SK-N-SH treated with all-trans-retinoic acid at 6 μM for 48 hours (cell line): ENCODE measurements around the gene RASGRF2.

Source experiments
- ATAC-seq: fragments of 200-7000 bp; cut with Tn5 transposase; 3 replicates; pipeline ENCODE4 v1.9.1; 2020; ENCODE audit warnings: mild to moderate bottlenecking, moderate library complexity
- ARNTL ChIP-seq: fragments of 450-650 bp; formaldehyde crosslinking; IDR thresholded peaks from 2 replicates; pipeline ENCODE4 v1.5.0; 2020; ENCODE audit warnings: low read depth, mild to moderate bottlenecking, moderate library complexity, borderline replicate concordance
- BACH2 ChIP-seq: fragments of 250-450 bp; sonication (Bioruptor Pico); IDR thresholded peaks from 2 replicates; pipeline ENCODE4 v1.9.0; 2021; ENCODE audit warnings: mild to moderate bottlenecking, borderline replicate concordance
- CSDC2 ChIP-seq: fragments of 250-450 bp; sonication (Bioruptor Pico); IDR thresholded peaks from 2 replicates; pipeline ENCODE4 v1.5.0; 2020; ENCODE audit warnings: mild to moderate bottlenecking, moderate library complexity
- ESRRG ChIP-seq: fragments of 250-450 bp; sonication (Bioruptor Pico); IDR thresholded peaks from 2 replicates; pipeline ENCODE4 v1.6.1; 2021; ENCODE audit warnings: mild to moderate bottlenecking
- GLIS3 ChIP-seq: fragments of 250-450 bp; sonication (Bioruptor Pico); IDR thresholded peaks from 2 replicates; pipeline ENCODE4 v1.5.0; 2020; ENCODE audit warnings: mild to moderate bottlenecking, moderate library complexity
- ISL1 ChIP-seq: fragments of 250-450 bp; sonication (Bioruptor Pico); IDR thresholded peaks from 2 replicates; pipeline ENCODE4 v2.1.2; 2022; ENCODE audit warnings: mild to moderate bottlenecking, moderate library complexity
- OSR1 ChIP-seq: fragments of 250-450 bp; sonication (Bioruptor Pico); IDR thresholded peaks from 2 replicates; pipeline ENCODE4 v1.8.0; 2022; ENCODE audit warnings: moderate library complexity, mild to moderate bottlenecking, inconsistent platforms
- PPARA ChIP-seq: fragments of 250-450 bp; sonication (Bioruptor Pico); IDR thresholded peaks from 2 replicates; pipeline ENCODE4 v1.5.0; 2020; ENCODE audit warnings: mild to moderate bottlenecking, borderline replicate concordance
- RARB ChIP-seq: fragments of 250-450 bp; sonication (Bioruptor Pico); IDR thresholded peaks from 2 replicates; pipeline ENCODE4 v1.8.0; 2021; ENCODE audit warnings: mild to moderate bottlenecking, moderate library complexity
- SNAI2 ChIP-seq: fragments of 250-450 bp; sonication (Bioruptor Pico); IDR thresholded peaks from 2 replicates; pipeline ENCODE4 v1.5.0; 2020; ENCODE audit warnings: mild to moderate bottlenecking, moderate library complexity
- TCF4 ChIP-seq: fragments of 250-450 bp; sonication (Bioruptor Pico); IDR thresholded peaks from 2 replicates; pipeline ENCODE4 v1.8.0; 2021; ENCODE audit warnings: mild to moderate bottlenecking, moderate library complexity, borderline replicate concordance
- TOX ChIP-seq: fragments of 250-450 bp; sonication (Bioruptor Pico); IDR thresholded peaks from 2 replicates; pipeline ENCODE4 v1.8.0; 2021; ENCODE audit warnings: mild to moderate bottlenecking, moderate library complexity, borderline replicate concordance
- ZC3H10 ChIP-seq: fragments of 250-450 bp; sonication (Bioruptor Pico); IDR thresholded peaks from 2 replicates; pipeline ENCODE4 v1.5.1; 2021; ENCODE audit warnings: mild to moderate bottlenecking, moderate library complexity
- ZFP3 ChIP-seq: fragments of 250-450 bp; sonication (Bioruptor Pico); IDR thresholded peaks from 2 replicates; pipeline ENCODE4 v1.5.0; 2020; ENCODE audit warnings: mild to moderate bottlenecking, moderate library complexity
- ZFP30 ChIP-seq: fragments of 450-650 bp; formaldehyde crosslinking; IDR thresholded peaks from 2 replicates; pipeline ENCODE4 v1.5.0; 2022; ENCODE audit warnings: mild to moderate bottlenecking, moderate library complexity
- ZNF565 ChIP-seq: fragments of 450-650 bp; formaldehyde crosslinking; conservative IDR thresholded peaks from 2 replicates; pipeline ENCODE4 v1.5.0; 2020; ENCODE audit warnings: low read depth, mild to moderate bottlenecking, moderate library complexity
- ZNF70 ChIP-seq: fragments of 450-650 bp; formaldehyde crosslinking; IDR thresholded peaks from 2 replicates; pipeline ENCODE4 v1.5.0; 2020; ENCODE audit warnings: mild to moderate bottlenecking, moderate library complexity
- ZNF8 ChIP-seq: fragments of 450-650 bp; formaldehyde crosslinking; IDR thresholded peaks from 2 replicates; pipeline ENCODE4 v1.5.0; 2020; ENCODE audit warnings: mild to moderate bottlenecking, moderate library complexity
- TF ChIP-seq, protein P1 (sequence below): fragments of 250-450 bp; sonication (Bioruptor Pico); IDR thresholded peaks from 2 replicates; pipeline ENCODE4 v1.5.0; 2020; ENCODE audit warnings: mild to moderate bottlenecking, moderate library complexity
- TF ChIP-seq, protein P2 (sequence below): fragments of 250-450 bp; sonication (Bioruptor Pico); IDR thresholded peaks from 2 replicates; pipeline ENCODE4 v1.5.1; 2020; ENCODE audit warnings: low read depth, mild to moderate bottlenecking, moderate library complexity
- TF ChIP-seq, protein P3 (sequence below): fragments of 250-450 bp; sonication (Bioruptor Pico); IDR thresholded peaks from 2 replicates; pipeline ENCODE4 v1.5.1; 2021; ENCODE audit warnings: mild to moderate bottlenecking, moderate library complexity
- TF ChIP-seq, protein P4 (sequence below): fragments of 250-450 bp; sonication (Bioruptor Pico); IDR thresholded peaks from 2 replicates; pipeline ENCODE4 v1.8.0; 2020; ENCODE audit warnings: mild to moderate bottlenecking, moderate library complexity, borderline replicate concordance
- TF ChIP-seq, protein P5 (sequence below): fragments of 250-450 bp; sonication (Bioruptor Pico); IDR thresholded peaks from 2 replicates; pipeline ENCODE4 v1.8.0; 2021; ENCODE audit warnings: low read depth, mild to moderate bottlenecking, moderate library complexity, borderline replicate concordance

RASGRF2 gene

DNA sequence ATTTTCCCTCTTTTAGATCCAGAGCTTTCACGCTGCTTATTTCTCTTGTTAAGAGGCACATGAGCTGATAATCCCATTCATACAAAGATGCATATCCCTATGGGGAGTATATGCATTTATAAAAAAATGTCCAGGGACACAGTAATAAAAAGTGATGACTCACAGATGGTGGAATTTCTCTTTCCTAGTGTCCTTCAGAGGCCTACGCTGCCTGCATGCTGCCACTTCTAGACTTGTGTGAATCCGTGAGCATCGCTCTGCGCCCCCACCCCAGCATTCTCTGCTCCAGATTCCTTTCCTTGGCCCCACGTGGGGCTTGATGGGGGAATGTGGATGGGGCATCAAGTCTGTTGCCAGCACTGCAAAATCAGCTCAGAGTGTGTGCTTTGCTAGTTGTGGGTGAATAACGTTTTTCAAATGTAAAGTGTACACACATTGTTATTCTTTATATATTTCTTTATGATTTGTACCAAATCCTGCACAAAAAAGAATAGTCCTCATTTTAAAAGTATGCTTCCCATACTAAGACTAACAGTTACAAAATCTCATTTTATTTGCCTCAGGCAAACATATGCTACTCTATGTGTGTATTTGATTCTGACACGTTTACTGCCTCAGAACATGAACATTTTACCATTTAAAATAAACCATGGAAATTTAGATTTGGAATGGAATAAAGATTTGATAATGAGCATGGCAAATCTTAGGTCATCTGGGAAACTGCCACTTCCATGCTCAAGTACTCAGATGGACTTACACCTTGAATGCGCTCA, 22.4 kb upstream of the RASGRF2 start:
- ATAC-seq, result 0 out of 3 replicates have a peak, but pooled peaks have one; percentile 24

DNA sequence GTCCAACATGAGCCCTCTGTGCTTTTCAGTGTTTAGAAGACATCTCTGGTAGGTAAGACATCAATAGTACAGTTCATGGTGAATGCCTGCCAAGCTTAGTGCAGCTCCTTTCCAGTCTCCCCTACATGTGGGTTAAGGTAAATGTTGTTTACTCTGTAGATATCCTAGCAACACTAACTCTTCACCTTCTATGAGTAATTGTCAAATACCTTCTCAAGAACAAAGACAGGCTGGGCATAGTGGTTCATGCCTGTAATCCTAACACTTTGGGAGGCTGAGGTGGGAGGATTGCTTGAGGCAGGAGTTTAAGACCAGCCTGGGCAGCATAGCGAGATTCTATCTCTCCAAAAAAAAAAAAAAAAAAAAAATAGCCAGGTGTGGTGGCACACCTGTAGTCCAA, 18.7 kb upstream of the RASGRF2 start:
- no peak for ATAC-seq
- TF ChIP-seq GLIS3 (CRISPR knock-in tag) (no peak), SNAI2 (CRISPR knock-in tag) (no peak), ZFP3 (CRISPR knock-in tag) (no peak), ZFP30 (CRISPR knock-in tag) (no peak), CSDC2 (no peak), OSR1 (CRISPR knock-in tag) (no peak), ZC3H10 (CRISPR knock-in tag) (no peak), ZNF70 (CRISPR knock-in tag) (no peak), ZNF565 (CRISPR knock-in tag) (no peak), TCF4 (CRISPR knock-in tag) (no peak), PPARA (no peak), BACH2 (no peak), ZNF8 (CRISPR knock-in tag) (no peak), ISL1 (no peak), TOX (CRISPR knock-in tag) (no peak), ESRRG (no peak)
- TF ChIP-seq, protein P1, sequence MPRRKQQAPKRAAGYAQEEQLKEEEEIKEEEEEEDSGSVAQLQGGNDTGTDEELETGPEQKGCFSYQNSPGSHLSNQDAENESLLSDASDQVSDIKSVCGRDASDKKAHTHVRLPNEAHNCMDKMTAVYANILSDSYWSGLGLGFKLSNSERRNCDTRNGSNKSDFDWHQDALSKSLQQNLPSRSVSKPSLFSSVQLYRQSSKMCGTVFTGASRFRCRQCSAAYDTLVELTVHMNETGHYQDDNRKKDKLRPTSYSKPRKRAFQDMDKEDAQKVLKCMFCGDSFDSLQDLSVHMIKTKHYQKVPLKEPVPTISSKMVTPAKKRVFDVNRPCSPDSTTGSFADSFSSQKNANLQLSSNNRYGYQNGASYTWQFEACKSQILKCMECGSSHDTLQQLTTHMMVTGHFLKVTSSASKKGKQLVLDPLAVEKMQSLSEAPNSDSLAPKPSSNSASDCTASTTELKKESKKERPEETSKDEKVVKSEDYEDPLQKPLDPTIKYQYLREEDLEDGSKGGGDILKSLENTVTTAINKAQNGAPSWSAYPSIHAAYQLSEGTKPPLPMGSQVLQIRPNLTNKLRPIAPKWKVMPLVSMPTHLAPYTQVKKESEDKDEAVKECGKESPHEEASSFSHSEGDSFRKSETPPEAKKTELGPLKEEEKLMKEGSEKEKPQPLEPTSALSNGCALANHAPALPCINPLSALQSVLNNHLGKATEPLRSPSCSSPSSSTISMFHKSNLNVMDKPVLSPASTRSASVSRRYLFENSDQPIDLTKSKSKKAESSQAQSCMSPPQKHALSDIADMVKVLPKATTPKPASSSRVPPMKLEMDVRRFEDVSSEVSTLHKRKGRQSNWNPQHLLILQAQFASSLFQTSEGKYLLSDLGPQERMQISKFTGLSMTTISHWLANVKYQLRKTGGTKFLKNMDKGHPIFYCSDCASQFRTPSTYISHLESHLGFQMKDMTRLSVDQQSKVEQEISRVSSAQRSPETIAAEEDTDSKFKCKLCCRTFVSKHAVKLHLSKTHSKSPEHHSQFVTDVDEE (CRISPR knock-in tag), result no peak
- TF ChIP-seq, protein P2, sequence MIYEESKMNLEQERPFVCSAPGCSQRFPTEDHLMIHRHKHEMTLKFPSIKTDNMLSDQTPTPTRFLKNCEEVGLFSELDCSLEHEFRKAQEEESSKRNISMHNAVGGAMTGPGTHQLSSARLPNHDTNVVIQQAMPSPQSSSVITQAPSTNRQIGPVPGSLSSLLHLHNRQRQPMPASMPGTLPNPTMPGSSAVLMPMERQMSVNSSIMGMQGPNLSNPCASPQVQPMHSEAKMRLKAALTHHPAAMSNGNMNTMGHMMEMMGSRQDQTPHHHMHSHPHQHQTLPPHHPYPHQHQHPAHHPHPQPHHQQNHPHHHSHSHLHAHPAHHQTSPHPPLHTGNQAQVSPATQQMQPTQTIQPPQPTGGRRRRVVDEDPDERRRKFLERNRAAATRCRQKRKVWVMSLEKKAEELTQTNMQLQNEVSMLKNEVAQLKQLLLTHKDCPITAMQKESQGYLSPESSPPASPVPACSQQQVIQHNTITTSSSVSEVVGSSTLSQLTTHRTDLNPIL (CRISPR knock-in tag), result no peak
- TF ChIP-seq, protein P3, sequence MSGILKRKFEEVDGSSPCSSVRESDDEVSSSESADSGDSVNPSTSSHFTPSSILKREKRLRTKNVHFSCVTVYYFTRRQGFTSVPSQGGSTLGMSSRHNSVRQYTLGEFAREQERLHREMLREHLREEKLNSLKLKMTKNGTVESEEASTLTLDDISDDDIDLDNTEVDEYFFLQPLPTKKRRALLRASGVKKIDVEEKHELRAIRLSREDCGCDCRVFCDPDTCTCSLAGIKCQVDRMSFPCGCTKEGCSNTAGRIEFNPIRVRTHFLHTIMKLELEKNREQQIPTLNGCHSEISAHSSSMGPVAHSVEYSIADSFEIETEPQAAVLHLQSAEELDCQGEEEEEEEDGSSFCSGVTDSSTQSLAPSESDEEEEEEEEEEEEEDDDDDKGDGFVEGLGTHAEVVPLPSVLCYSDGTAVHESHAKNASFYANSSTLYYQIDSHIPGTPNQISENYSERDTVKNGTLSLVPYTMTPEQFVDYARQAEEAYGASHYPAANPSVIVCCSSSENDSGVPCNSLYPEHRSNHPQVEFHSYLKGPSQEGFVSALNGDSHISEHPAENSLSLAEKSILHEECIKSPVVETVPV (CRISPR knock-in tag), result no peak

More for the DNA sequence above, 22.4 kb upstream of the RASGRF2 start:
- TF ChIP-seq, protein P2 (CRISPR knock-in tag), result no peak
- TF ChIP-seq SNAI2 (CRISPR knock-in tag) (no peak), ZNF565 (CRISPR knock-in tag) (no peak), RARB (no peak), CSDC2 (no peak)

DNA sequence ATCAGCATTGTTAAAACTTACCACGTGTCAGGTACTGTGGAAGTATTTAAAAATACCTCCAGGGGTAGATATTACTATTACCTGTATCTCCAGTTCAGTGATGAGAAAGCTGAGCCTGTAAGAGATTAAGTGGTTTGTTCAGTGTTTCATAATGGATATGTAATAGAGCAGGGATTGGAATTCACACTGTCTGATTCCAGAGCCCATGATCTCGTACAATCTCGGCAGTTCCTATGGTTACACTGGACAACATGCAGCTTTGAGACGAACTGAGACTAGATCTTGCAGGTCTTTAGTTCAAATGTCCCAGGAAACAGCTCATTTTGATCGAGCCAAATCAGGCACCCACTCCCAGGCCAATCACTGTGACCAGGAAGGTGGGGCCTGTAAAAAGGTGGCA, 8.8 kb upstream of the RASGRF2 start:
- ATAC-seq, result no peak
- TF ChIP-seq ZFP30 (CRISPR knock-in tag), result no peak
- TF ChIP-seq GLIS3 (CRISPR knock-in tag), result no peak
- TF ChIP-seq, protein P4, sequence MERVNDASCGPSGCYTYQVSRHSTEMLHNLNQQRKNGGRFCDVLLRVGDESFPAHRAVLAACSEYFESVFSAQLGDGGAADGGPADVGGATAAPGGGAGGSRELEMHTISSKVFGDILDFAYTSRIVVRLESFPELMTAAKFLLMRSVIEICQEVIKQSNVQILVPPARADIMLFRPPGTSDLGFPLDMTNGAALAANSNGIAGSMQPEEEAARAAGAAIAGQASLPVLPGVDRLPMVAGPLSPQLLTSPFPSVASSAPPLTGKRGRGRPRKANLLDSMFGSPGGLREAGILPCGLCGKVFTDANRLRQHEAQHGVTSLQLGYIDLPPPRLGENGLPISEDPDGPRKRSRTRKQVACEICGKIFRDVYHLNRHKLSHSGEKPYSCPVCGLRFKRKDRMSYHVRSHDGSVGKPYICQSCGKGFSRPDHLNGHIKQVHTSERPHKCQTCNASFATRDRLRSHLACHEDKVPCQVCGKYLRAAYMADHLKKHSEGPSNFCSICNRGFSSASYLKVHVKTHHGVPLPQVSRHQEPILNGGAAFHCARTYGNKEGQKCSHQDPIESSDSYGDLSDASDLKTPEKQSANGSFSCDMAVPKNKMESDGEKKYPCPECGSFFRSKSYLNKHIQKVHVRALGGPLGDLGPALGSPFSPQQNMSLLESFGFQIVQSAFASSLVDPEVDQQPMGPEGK (CRISPR knock-in tag), result no peak
- no peak for TF ChIP-seq PPARA
- no peak for TF ChIP-seq ZC3H10 (CRISPR knock-in tag)
- TF ChIP-seq, protein P2 (CRISPR knock-in tag), result no peak
- TF ChIP-seq ARNTL (CRISPR knock-in tag), result no peak
- TF ChIP-seq, protein P5, sequence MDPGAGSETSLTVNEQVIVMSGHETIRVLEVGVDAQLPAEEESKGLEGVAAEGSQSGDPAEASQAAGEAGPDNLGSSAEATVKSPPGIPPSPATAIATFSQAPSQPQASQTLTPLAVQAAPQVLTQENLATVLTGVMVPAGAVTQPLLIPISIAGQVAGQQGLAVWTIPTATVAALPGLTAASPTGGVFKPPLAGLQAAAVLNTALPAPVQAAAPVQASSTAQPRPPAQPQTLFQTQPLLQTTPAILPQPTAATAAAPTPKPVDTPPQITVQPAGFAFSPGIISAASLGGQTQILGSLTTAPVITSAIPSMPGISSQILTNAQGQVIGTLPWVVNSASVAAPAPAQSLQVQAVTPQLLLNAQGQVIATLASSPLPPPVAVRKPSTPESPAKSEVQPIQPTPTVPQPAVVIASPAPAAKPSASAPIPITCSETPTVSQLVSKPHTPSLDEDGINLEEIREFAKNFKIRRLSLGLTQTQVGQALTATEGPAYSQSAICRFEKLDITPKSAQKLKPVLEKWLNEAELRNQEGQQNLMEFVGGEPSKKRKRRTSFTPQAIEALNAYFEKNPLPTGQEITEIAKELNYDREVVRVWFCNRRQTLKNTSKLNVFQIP, result no peak
- TF ChIP-seq, all 23 proteins: peak for 0
